Stimulated activated CD4-positive, alpha-beta T cell treated with anti-CD3 and anti-CD28 coated beads, Interleukin-1b, Interleukin-23, amount 100 ng/mL, for 24 hours (primary cell): ENCODE results near the gene COL18A1.

Experiments
- DNase-seq, 4 experiments: peaks; one replicate each; pipeline ENCODE4 v3.0.0-alpha.2; 2020; ENCODE audit warnings: low read depth in 4 of 4, low spot score in 1 of 4

Gene COL18A1

DNA sequence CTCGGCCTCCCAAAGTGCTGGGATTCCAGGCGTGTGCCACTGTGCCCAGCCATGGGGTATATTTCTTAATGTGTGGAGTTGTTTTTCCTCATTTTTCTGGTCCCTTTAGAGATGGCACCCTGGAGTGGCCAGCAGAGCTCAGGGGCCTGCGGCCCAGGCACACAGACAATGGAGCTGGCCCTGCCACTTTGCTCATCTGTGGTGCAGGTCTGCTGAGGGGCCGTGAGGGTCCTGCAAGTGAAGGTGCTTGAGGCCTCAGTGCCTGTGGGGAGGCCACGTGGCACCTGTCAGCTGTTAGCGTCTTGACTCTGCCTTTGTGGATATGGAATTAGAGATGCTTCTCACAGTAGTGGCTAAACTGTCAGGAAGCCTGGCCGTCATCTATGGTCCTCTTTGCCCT is 7.5 kb downstream of the COL18A1 start:
- no peak for DNase-seq

- no peak for DNase-seq
Measured at GRCh38 chr21:45412909-45413611, 8.1 kb downstream of the COL18A1 start.

- DNase-seq: no peak
Measured at GRCh38 chr21:45413922-45414321, 9.0 kb downstream of the COL18A1 start.

- DNase-seq: no peak
Measured at GRCh38 chr21:45414396-45415187, 9.6 kb downstream of the COL18A1 start.

GRCh38 chr21:45415188-45415942 is 10.4 kb downstream of the COL18A1 start:
- DNase-seq: no peak

DNA sequence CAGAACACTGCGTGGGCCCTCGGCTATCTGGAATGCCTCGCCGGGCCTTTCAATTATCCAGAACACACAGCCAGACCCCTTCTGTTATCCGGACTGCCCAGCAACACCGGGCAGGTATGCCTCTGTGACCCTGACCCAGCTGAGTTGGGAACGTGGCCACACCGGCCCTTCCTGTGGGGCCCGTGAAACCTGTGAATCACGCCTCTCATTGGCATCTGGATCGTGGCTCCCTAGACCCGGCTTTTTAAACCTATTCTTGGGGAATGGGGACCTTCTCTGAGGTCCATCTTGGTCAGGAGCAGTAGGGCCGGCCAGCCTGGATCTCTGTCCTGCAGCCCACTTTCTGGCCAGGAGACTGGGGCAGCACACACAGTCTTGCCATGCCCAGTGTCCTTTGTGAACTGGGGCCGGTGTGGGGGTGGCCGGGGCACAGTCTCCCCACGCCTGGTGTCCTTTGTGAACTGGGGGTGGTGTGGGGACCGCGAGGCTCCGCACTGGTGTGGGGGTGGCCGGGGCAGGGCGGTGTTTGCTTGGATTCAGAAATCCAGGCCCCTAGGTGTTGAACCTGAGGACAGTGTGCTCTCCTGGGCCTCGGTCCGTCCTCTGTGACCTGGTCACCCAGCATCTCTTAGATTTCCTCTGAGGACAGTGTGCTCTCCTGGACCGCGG is 11.1 kb downstream of the COL18A1 start:
- no peak for DNase-seq

GRCh38 chr21:45416620-45417019 is 11.7 kb downstream of the COL18A1 start:
- DNase-seq: no peak

DNA sequence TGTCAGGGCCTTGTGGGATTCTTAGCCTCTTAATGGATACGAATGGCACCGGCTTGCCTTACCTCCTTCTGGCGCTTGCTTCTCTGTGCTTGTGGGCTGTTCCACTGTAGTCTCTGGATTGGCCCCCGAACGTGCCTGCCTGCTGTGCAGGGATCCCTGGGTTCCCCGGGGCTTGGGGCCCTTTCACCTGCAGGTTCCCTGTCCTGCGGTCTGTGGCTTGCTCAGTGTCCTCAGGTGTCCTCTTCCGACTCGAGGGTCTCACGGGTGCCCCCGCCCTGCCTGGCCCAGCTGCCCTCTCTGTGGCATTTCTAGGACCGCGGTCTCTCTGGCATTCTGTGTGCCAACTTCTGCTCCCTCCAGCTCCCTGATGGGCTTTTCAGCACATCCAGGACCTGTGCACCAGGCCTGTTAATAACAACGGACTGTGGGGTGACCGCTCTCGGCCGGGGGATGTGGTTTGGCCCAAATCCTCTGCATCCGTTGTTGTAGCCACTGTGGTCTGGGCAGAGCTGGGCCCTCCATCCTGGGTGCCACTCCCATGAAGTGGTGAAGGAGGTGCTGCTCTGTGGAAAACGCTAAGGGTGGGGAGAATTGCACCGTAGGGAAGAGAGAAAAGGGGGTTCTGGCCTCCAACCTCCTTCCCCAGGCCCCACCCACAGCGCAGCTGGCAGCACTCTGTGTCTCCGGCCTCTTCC is 12.4 kb downstream of the COL18A1 start:
- DNase-seq: no peak

DNA sequence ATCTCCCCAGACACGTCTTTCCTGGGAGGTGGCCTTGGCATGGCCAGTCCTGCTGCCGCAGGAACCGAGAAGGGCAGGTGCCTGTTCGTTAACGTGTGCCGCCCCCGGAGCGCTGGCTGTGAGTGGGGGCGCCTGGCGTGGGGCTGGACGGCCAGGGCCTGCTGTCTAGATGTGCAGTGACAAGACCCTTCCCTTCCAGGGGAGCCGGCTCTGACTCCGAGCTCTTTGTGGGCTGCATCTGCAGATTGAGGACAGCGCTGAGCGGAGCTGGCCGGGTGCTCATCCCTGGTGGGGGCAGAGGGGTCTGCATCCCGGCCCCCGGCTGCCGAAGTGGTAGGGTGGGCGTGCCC is 13.0 kb downstream of the COL18A1 start:
- no peak for DNase-seq

DNA sequence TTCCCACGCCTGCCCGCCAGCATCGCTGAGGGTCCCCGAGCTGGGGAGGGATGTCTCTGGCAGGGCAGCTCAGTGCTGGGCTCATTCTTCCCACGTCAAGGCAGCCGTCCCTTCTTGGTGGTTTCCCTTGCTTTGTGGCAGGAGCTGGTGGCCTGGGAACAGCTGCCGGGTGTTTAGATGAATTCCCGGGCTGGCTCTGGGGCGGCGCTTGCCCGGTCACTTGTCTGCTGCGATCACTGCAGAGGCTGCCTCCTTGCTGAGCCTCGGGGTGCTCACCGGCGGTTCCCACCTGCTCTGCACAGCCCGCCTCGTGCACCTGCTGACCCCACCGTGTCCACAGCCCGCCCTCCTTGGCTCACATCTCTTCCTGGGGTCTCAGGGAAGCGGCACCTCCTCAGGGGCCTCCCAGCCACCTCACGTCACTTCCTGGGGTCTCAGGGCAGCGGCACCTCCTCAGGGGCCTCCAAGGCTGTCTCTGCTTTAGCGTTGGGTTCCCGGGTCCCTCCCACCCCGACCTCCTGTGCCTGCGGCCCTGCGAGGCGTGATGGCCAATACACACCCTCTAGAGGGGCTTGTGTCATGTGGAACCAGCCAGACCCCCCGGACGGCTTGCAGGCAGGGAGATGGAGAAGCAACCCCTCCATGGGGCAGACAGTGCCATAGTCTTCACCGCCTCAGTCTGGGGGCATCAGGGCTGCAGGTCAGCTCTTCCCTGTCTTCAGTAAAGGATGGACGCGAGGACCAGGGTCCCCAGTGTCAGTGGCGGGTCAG is 13.5 kb downstream of the COL18A1 start:
- DNase-seq: no peak

DNA sequence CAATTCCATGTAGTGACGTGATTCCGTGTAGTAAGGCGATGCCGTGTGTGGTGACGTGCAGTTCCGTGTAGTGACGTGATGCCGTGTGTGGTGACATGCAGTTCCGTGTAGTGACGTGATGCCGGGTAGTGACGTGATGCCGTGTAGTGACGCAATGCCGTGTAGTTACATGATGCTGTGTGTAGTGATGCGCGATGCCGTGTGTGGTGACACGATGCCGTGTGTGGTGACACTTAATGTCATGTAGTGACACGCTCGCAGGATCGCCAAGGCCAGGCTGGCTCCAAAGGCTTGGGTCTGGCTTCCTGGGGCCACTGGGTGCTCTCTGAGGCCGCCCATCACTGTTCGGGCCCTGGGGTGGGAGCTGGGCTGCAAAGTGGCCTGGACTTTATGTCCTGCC is 14.2 kb downstream of the COL18A1 start:
- DNase-seq: no peak

- no peak for DNase-seq
Measured at GRCh38 chr21:45420061-45421041, 15.4 kb downstream of the COL18A1 start.

- no peak for DNase-seq
Measured at GRCh38 chr21:45421071-45421845, 16.3 kb downstream of the COL18A1 start.

DNA sequence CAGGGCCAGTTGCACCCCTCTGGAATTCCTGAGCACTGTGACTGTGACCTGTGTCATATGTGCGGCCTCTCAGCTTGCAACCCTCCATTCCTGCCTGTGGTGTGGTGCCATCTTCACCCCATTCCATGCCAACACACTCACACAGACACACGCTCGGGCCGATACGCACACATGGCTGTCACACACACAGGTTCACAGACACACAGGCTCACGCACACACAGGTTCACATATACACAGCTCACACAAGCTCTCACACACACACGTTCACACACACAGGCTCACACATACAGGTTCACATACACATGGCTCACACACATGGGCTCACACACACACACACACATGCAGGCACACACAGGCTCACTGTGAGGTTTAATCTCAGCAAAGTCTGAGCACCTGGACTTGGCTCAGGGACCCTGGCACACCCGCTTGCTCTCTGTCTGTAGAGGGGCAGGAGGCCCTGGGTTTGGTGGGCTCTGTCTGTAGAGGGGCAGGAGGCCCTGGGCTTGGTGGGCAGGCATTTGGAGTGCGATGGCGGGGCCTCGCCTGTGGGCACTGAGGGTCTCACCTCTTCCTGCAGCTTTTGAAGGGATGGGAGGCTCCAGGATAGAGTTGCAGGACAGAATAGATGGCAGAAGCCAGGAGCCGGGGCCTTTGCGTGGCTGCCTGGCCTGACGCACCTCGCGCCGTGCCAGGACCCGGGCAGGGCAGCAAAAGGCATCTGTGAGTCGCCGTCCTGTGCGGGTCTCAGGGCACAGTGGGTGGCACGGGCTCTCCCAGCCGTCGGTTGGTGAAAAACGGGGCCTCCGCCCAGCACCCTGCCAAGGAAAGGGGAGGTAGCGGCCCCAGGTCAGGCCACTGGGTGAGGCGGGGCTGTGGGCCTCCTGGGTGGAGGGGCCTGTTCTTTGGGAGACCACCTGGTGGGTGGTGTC is 17.1 kb downstream of the COL18A1 start:
- no peak for DNase-seq

DNA sequence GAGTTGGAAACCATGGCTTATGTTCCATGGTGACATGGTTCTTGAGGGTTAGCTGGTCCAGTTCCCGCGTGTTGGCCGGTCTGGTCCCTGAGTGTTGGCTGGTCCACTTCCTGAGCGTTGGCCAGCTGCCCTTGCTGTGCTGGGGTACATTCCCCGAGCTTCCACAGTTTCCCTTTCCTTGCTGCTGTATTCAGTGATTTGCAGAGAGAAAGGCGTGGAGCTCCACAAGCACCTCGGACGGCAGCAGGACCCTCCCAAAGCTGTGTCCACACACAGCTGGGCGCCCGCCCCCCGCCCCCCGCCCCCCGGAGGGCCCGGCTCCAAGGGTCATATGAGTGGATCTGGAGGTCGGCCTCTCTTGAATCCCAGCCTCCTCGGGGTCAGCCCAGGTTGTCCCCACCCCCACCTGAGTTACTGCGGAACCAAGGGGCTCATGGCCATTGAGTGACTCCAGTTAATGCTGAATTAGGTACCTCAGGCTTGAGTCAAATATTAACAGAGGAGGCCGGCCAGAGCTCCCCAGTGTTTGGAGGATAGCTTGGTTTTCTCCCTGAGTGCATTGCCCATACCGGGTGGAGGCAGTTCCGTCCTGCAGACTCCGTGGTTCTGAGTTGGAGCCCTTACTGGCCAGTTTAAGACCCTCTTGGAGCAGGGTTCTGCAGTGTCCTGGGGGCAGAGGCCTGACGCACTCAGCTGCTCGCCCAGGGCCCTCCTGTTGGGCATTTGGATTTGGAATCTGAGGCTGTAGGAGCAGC is 18.4 kb downstream of the COL18A1 start:
- DNase-seq: no peak
